ENCODE measurements around the gene TSHZ2.

TSHZ2 gene

GRCh38 chr20:53027089-53027488, 54.9 kb downstream of the TSHZ2 start:
- no peak for DNase-seq (ENCODE audit: low spot score)

GRCh38 chr20:53028337-53029007, 56.3 kb downstream of the TSHZ2 start:
- DNase-seq (ENCODE audit: low spot score), result no peak

- no peak for DNase-seq (ENCODE audit: low spot score)
Measured at GRCh38 chr20:53030061-53030460, 57.9 kb downstream of the TSHZ2 start.

- DNase-seq (ENCODE audit: low spot score), result no peak
Measured at GRCh38 chr20:53032046-53032445, 59.9 kb downstream of the TSHZ2 start.

- no peak for DNase-seq (ENCODE audit: low spot score)
Measured at GRCh38 chr20:53032478-53032932, 60.3 kb downstream of the TSHZ2 start.

GRCh38 chr20:53033176-53033575, 61.0 kb downstream of the TSHZ2 start:
- DNase-seq (ENCODE audit: low spot score), result no peak

- DNase-seq (ENCODE audit: low spot score), result no peak
Measured at GRCh38 chr20:53034899-53035298, 62.7 kb downstream of the TSHZ2 start.

- DNase-seq (ENCODE audit: low spot score), result no peak
Measured at GRCh38 chr20:53036992-53037391, 64.8 kb downstream of the TSHZ2 start.

- no peak for DNase-seq (ENCODE audit: low spot score)
Measured at GRCh38 chr20:53037621-53038020, 65.5 kb downstream of the TSHZ2 start.

- DNase-seq (ENCODE audit: low spot score), result no peak
Measured at GRCh38 chr20:53038299-53038698, 66.1 kb downstream of the TSHZ2 start.

GRCh38 chr20:53040693-53041589, 68.8 kb downstream of the TSHZ2 start:
- no peak for DNase-seq (ENCODE audit: low spot score)

GRCh38 chr20:53042521-53042920, 70.4 kb downstream of the TSHZ2 start:
- no peak for DNase-seq (ENCODE audit: low spot score)

GRCh38 chr20:53044296-53044695, 72.1 kb downstream of the TSHZ2 start:
- DNase-seq (ENCODE audit: low spot score), result no peak

- no peak for DNase-seq (ENCODE audit: low spot score)
Measured at GRCh38 chr20:53045941-53046340, 73.8 kb downstream of the TSHZ2 start.

- DNase-seq (ENCODE audit: low spot score), result no peak
Measured at GRCh38 chr20:53047203-53047602, 75.0 kb downstream of the TSHZ2 start.

- no peak for DNase-seq (ENCODE audit: low spot score)
Measured at GRCh38 chr20:53048387-53048786, 76.2 kb downstream of the TSHZ2 start.

- DNase-seq (ENCODE audit: low spot score), result no peak
Measured at GRCh38 chr20:53050338-53050737, 78.2 kb downstream of the TSHZ2 start.

- DNase-seq (ENCODE audit: low spot score), result no peak
Measured at GRCh38 chr20:53052380-53052779, 80.2 kb downstream of the TSHZ2 start.

GRCh38 chr20:53053595-53053994, 81.4 kb downstream of the TSHZ2 start:
- DNase-seq (ENCODE audit: low spot score), result no peak

- no peak for DNase-seq (ENCODE audit: low spot score)
Measured at GRCh38 chr20:53055367-53056067, 83.4 kb downstream of the TSHZ2 start.

- DNase-seq (ENCODE audit: low spot score), result no peak
Measured at GRCh38 chr20:53057579-53057978, 85.4 kb downstream of the TSHZ2 start.

GRCh38 chr20:53059848-53060247, 87.7 kb downstream of the TSHZ2 start:
- DNase-seq (ENCODE audit: low spot score), result no peak
